HepG2 (cell line): ENCODE results near the gene METTL13.

Source experiments
- AFF4 ChIP-seq: sonication (generic); formaldehyde crosslinking; IDR thresholded peaks from 2 replicates; pipeline ENCODE4 v1.4.0; 2020; ENCODE audit warnings: missing genetic modification reagents
- JUND ChIP-seq: sonication (generic); formaldehyde crosslinking; IDR thresholded peaks from 2 replicates; pipeline ENCODE4 v1.8.0; 2022; ENCODE audit warnings: mild to moderate bottlenecking, missing genetic modification reagents
- NR3C1 ChIP-seq: sonication (generic); formaldehyde crosslinking; IDR thresholded peaks from 2 replicates; pipeline ENCODE4 v1.4.0; 2020; ENCODE audit warnings: missing genetic modification reagents
- PBX2 ChIP-seq: IDR thresholded peaks from 2 replicates; pipeline ENCODE4 v1.6.1; 2016; ENCODE audit warnings: control low read depth
- ZNF318 ChIP-seq: sonication (generic); formaldehyde crosslinking; IDR thresholded peaks from 2 replicates; pipeline ENCODE4 v1.4.0; 2020; ENCODE audit warnings: mild to moderate bottlenecking, missing genetic modification reagents

- TF ChIP-seq NR3C1 (CRISPR knock-in tag) = no peak
- no peak for TF ChIP-seq ZNF318 (CRISPR knock-in tag)
- TF ChIP-seq AFF4 (CRISPR knock-in tag) = no peak
- TF ChIP-seq JUND (CRISPR knock-in tag) = no peak
- no peak for TF ChIP-seq PBX2 (CRISPR knock-in tag)
Observed at GRCh38 chr1:171743081-171743870, 38.2 kb upstream of the METTL13 start.
